HG02798 (cell line): Measurements from ENCODE around the gene CLDN19.
"Not testable (repeated sequence)": the region's sequence is repeated elsewhere in the genome, so short reads cannot be mapped to it uniquely, and the experiment has no call there.

Source experiments
- ATAC-seq: cut with Tn5 transposase; IDR thresholded peaks from one replicate; pipeline ENCODE4 v1.9.1; 2021; ENCODE audit warnings: mild to moderate bottlenecking; ENCODE audit not compliant: unreplicated experiment, poor library complexity

The CLDN19 gene

DNA sequence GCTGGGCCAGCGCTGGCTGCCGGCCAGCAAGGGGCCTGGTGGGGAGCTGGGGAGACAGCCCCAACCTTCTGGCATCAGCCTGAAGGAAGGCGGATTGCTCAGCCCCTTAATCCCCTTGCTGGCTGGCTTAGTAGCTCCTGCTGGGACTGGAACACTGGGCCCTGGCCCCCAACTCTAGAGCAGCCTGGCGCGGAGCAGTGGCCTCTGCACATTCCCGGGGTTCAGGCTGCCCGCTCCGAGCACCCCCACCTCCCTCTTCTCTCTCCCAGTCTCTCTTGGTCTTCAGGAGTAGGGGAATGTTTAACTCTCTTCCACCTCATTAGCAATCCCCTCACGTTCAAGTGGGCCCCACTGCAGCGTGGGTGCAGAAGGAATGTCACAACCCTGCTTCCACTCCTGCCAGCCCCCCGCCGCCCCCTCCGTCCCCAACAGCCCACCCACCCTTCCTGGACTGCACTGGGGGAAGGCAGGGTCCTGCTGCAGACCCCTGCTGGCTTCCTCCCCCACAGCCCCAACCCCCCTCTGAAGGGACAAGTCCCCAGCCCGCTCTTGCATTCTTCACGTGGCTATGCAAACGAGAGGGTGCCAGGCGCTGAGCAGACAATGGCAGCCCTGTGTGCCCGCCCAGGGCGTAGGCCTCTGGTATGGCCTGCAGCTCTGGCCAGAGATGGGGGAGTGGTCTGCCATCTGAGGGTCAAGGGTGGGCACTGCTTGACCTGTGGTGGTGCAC lies 980 bp upstream of the CLDN19 start:
- no peak for ATAC-seq

DNA sequence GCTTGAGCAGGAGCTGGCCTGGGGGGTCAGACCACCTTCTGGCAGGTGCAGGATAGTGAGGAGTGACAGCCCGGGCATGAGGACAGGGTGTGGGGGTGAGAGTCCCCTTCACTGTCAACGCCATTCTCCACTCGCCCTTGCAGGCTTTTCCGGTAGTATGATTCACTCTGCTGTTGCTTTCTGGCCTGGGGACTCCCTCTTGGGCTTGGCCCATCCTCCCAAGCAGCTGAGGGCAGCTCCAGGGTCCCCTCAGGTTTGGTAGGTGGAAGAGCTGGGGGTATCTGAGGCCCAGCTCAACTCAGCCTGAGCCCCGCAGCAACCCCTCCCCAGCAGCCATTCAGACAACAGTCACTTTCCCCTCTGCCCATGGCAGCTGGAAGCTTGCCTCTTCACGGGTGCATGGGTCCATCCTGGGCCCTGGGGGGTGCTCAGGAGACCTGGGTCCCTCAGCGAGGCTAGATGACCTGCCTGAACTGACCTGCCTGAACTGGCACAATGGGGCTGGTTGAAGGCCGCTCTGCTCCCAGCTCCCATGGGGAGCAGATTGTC lies 1.3 kb downstream of the CLDN19 start:
- no peak for ATAC-seq

DNA sequence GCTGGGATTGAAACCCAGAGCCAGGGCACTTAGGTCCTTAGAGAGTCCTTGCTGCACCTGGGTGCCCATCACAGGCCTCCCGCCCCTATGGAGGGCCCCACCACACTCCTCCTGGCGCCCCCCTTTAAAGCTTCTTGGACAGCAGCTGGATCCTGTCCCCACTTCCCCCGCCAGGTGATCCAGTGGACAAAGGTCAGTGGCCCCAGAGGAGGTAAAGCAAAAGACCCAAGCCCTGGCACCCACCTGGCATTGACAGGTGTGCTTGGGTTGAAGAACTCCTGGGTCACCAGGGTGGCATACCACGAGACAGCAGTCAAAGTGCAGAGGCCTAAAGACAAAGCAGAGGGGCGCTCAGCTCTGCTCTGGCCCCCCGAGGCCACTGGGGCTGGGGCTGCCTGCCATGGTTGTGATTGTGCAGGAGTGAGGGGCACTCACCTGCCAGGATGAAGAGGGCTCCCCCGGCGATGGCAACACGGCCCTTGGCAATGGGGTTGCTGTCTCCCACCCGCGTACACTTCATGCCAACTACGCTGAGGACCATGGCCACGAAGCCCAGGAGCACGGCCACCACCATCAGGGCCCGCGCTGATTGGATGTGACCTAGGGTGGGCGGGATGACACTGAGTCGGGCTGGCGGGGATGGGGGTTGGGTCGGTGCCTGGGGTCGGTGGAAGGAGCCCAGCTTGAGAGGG lies 1.9 kb downstream of the CLDN19 start:
- no peak for ATAC-seq

DNA sequence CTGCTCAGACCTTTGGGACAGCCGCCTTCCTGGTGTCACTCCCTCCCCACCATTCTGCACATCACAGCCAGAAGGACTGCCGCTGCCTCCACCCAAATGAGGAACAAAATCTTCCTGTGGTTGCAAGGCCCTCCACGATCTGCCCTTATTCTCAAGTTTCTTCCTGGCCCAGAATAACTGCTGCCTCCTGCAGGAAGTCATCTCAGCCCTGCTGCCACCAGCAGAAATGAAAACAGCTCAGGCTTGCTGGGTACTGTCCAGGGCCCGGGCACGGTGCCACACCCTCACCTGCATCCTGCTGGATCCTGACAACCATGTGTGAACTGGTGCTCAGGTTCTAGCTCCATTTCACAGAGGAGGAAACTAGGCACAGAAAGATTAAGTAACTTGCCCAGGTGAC lies 2.8 kb downstream of the CLDN19 start:
- ATAC-seq: no peak

DNA sequence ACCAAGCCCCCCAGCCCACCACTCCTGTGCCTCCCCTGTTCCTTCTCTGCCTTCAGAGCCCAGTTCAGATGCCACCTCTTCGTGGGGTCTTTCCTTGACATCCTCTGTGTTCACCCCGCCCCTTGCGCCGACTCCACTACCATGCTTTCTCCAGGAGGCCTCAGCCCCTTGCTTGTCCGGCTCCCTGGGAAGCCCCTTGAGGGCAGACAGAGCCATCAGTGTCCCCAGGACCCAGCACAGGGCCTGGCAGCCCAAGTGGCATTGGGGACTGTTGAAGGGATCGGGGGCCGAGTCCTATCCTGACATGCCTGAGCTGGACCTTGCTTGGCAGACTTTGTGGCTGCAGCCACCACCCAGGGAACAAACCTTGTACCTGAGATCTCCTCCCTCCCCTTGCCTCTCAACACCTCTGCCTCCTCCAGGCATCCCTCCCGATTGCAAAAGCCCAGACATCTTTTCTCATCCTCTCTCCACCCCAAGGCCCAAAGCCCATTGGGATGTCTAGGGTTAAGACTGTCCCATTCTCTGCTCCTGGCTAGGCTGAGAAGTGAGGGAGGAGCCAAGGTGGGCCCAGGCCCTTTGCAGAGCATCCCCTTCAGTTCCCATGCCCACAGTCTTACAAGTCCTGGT lies 3.4 kb downstream of the CLDN19 start:
- no peak for ATAC-seq

DNA sequence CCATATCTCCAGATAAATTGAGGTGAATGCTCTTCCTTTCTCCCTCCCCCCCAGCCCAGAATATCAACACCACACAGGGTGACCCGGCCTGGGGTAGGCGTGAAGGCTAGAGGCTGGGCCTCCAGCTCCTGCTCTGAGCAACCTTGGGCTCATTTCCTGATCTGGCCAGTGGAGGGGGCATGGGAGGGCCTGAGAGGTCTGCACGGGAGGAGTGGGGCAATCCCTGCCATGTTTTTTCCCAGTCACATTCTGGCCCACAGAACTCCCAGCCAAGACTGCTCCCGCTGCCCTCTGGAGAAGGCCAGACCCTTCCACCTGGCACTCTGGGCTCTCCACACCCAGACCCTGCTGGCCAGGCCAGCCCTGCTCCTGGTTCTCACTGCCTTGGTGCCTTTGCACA lies 3.9 kb downstream of the CLDN19 start:
- ATAC-seq: no peak

DNA sequence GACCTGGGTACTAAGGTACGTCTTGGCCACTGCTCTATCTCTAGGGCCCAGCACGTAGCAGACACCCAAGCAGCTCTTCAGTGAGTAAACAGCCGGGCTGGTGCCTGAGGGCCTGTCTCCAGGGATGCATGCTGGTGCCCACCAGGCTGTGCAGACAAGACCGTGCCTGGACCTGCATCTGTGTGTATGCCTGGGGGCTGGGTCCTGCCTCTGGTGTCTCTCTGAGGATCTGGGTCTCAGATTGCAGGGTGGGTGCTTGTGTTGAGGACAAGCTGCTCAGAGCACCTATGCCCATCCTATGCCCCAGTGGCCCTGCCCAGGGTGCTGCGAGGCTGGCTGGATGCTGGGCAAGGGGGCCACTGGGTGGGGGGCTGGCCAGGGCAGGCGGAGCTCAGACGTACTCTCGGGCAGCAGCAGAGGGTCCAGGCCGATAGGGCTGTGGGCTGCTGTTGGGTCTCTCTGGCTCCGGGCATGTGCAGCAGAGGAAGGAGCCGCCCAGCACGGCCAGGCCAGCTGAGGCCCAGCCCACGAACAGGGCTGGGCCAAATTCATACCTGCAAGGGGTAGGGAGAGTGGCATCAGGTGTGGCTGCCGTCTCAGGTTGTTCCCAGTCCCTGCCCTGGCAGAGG lies 4.4 kb downstream of the CLDN19 start:
- ATAC-seq: no peak

DNA sequence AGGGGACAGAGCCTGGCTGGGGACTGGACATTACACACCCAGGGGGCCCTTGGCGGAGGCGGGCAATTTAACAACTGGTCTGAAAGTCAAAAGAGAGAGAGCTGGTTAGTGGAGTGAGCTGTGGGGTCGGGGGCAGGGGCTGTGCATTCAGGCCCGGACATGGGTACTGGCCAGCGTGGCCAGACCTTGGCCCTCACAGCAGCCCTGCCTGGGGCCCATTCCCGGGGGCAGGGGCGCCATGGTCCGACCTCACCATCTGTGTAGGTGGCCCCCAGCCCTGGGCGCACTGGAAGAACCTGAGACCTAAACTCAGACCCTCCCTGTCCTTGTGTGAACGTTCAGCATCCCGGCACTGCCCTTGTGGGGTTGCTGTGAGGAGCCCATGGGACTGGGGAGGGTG lies 5.0 kb downstream of the CLDN19 start:
- no peak for ATAC-seq

DNA sequence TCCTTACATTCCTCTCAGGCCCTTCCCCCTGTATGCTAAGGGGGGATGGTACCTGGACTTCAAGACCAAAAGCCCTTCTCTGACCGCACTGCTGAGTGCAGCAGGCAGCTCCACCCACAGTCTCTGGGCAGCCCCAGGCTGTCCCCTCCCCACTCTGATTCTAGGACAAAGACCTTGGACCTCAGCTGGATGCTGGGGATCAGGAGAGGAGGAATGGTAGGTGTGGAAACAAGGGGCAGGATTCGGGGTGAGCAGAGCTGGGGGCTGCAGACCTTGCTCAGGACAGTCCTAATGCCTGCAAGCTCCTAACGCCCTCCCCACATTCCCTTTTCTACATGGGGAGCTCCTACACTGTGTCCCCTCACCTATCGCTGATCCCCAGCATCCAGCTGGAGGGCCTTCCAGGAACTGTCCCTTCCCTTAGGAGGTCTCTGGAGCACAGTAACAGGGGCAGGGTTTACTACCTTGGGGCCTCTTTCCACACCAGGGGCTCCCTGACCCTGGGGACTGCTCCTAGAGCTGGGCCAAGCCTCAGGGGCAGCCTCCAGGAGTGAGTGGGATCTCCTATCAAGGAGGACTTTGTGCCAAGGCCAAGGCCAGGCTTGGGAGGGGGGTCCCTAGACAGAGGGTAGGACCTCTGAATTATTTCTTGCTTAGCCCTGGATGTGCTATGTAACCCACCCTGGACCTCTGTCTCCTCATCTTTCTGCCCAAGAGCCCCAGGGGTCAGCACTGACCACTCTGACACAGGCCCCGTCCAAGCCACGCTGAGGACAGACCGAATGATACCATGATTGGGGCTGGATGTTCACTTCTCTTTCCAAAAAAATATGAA lies 5.6 kb downstream of the CLDN19 start:
- no peak for ATAC-seq

DNA sequence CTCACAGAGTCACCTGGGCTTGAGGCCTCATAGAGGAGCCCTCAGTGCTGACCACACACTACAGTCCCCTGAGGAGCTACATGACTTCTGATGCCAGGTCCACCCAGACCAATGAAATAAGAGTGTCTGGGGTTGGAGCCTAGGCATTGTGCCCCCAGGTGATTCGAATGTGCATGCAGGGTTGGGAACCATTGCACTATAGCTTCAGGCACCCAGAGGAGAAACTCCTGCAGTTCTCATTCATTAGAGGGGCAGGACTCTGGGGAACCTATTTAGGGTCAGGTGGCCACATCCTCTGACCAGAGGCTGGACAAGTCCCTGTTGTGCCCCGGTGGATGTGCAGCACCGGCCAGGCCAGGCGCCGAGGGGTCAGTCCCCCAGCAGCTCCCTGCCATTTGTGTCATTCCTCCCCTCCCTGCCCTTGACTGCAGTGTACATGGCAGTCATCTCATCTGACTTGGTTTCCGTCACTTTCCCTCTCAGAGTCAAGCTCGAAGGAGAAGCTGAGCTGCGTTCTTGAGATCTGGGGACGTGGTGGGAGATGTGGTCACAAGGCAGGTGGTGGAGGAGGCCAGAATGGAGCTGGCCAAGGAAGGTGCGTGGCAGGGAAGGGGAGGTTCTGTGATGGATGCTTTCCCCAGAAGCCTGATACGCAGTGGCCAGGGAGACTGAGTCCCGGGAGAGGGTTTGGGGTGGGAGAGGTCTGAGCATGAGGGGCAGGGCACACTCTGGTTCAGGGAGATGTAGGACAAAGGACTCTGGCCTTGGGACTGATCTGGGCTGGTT lies 6.4 kb downstream of the CLDN19 start:
- no peak for ATAC-seq

DNA sequence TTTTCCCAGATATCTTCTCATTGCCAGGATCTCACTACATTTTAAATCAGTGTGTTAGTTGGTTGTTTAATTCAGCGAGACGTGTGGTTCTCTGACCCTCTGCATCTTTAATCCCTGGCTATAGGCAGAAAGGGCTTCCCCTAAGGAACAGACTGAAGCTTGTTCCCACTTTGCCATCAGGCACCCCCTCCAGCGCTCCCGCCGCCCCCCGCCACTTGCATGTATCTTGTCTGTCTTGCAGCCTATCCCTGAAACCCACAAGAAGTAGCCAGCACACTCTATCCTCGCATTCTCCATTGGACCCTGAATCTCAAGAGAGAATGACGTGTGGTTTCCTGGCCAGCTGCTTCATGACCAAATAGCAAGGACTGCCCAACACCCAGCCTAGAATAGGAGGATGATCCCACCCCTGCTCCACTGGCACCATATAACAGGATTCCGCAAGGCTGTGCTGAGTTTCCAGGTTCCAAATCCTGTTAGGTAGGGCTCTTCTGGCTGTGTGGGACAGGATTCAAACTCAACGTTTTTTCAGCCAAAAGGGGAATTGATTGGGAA lies 7.8 kb downstream of the CLDN19 start:
- ATAC-seq: no peak

DNA sequence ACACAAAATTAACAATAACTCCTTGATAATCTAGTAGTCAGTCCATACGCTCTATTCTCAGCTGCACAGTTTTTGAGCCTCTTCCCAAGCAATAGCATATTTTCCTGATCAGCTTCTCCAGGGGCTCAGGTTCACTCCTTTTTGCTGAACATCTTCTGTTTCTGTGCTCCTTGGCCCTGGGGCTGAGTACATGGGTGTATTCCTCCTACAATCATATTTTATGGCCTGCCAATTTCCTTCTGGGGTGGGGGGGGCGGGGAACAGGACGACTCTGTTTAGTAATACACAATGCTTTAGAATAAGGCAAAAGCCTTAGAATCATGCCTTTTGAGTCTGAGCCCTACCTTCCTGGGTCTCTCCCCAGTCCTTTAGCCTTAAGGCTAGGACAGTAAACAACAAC lies 8.5 kb downstream of the CLDN19 start:
- ATAC-seq: no peak

DNA sequence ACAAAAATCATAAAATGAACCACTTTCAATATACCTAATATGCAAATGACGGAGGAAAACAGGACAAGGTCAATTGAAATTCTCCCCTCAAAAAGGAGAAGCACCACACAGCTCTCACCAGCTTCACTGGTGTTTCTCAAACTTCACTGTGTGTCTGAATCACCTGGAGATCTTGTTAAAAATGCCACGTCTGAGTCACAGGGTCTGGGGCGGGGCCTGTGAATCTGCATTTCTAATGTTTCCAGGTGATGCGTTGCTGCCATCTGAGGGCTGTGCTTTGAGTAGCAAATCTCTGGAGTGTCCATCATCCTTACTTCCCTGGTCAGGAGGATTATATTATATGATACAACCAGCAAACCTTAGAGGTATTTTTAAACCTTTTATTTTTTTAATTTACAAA lies 9.0 kb downstream of the CLDN19 start:
- ATAC-seq: no peak

DNA sequence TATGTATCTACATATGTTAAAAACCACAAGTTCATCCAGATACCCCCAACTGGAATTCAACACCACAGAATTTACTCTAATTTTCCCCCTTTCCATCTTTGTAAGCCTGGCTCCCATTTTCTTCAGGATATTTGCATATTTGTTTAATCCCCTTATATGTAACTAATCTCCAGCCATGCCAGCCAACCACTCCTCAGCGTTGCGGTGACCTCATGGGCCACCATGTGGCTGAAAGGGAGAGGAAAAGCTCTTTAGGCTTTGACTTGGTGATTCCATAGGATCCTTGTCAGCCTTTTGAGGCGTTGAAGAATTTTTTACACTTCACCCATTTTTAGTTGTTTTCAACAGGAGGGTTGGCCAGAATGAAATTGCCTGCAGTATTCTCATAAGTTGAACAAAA lies 10.0 kb downstream of the CLDN19 start:
- ATAC-seq: no peak

DNA sequence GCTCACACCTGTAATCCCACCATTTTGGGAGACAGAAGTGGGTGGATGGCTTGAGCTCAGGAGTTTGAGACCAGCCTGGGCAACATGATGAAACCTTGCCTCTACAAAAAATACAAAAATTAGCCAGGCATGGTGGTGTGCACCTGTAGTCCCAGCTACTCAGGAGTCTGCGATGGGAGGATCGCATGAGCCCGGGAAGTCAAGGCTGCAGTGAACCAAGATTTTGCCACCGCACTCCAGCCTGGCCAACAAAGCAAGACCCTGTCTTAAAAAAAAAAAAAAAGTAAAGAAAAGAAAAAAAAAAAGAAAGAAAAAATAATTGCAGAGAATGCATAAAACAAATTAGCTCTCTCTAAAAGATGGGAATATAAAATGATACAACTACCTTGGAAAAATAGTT lies 14.2 kb downstream of the CLDN19 start:
- ATAC-seq: not testable (repeated sequence)

DNA sequence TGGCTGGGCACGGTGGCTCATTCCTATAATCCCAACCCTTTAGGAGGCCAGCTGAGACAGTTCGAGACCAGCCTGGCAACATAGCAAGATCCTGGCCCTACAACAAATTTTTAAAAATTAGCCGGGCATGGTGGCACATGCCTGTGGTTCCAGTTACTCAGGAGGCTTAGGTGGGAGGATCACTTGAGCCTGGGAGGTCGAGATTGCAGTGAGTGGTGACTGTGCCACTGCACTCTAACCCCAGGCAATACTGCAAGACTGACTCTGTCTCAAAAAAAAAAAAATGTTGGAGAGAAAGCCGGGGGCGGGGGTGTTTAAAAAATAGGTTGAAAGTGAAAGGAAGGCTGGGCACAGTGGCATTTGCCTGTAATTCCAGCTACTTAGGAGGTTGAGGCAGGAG lies 16.5 kb downstream of the CLDN19 start:
- no peak for ATAC-seq

DNA sequence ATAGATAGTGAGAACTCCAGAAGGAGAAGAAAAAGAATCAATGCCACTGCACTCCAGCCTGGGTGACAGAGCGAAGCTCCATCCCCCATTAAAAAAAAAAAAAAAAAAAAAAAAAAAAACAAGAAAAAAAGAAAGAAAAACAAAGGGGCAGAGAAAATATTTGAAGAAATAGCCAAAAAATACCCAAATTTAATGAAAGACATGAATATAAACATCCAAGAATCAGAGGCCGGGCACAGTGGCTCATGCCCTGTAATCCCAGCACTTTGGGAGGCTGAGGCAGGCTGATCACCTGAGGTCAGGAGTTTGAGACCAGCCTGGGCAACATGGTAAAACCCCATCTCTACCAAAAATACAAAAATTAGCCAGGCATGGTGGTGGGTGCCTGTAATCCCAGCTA lies 17.6 kb downstream of the CLDN19 start:
- ATAC-seq: not testable (repeated sequence)

DNA sequence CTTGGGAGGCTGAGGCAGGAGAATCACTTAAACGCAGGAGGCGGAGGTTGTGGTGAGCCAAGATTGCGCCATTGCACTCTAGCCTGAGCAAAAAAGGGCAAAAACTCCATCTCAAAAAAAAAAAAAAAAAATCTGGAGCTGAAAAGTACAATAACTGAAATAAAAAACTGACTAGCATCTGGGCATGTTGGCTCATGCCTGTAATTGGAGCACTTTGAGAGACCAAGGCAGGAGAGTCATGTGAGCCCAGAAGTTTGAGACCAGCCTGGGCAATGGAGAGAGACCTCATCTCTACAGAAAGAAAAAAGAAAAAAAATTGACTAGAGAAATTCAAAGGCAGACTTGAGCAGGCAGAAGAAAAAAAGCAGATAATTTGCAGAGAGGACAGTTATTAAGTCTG lies 18.1 kb downstream of the CLDN19 start:
- ATAC-seq: no peak

DNA sequence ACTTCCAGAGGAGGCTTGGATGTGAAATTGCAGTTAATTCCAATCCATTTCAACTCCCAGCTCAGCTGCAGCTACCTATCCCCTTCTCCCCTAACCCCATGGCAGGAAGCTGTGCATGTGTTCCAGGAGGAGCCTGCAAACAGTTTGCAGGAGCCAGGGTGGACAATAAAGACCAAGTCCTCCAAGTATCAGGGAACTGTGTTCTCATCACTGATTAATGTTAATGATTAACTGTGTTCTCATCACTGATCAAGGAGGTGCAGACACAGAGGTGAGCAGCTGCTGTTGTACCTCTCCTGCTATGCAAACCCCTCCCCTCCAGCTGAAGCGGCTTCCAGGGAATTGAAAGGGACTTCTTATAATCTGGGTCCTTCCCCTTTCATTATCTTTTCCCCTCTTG lies 19.2 kb downstream of the CLDN19 start:
- no peak for ATAC-seq
